ENCODE results near the gene MAGEB4.

- TF ChIP-seq ZNF384 (IDR thresholded peaks at IDR 0.05; ENCODE audit: borderline replicate concordance, low read depth, low read length) = no peak
- TF ChIP-seq CEBPB (IDR thresholded peaks at IDR 0.05; ENCODE audit: borderline replicate concordance in 1 of 2, low read depth in 2 of 2, low read length in 2 of 2) = no peak
- TF ChIP-seq USF2 (IDR thresholded peaks at IDR 0.05; ENCODE audit: borderline replicate concordance, low read depth, low read length) = no peak
- TF ChIP-seq CTCF (IDR thresholded peaks at IDR 0.05 in 2 of 3, conservative IDR thresholded peaks at IDR 0.05 in 1 of 3; ENCODE audit: control insufficient read depth in 2 of 3, extremely low read depth in 1 of 3, insufficient read depth in 1 of 3, low read depth in 3 of 3, low read length in 3 of 3) = no peak
- no peak for TF ChIP-seq MEF2A (IDR thresholded peaks at IDR 0.05; ENCODE audit: insufficient read depth, low read depth, low read length)
- no peak for TF ChIP-seq ATF2 (IDR thresholded peaks at IDR 0.05; ENCODE audit: low read length)
- TF ChIP-seq POLR2A (IDR thresholded peaks at IDR 0.05; ENCODE audit: low read depth, low read length) = no peak
- no peak for TF ChIP-seq ATF3 (IDR thresholded peaks at IDR 0.05; ENCODE audit: borderline replicate concordance, extremely low read depth, low read depth, low read length)
- TF ChIP-seq CBX5 (IDR thresholded peaks at IDR 0.05; ENCODE audit: low read depth) = no peak
- no peak for TF ChIP-seq TAF1 (IDR thresholded peaks at IDR 0.05; ENCODE audit: borderline replicate concordance, low read depth, low read length)
- TF ChIP-seq POLR2AphosphoS5 (IDR thresholded peaks at IDR 0.05; ENCODE audit: low read length) = no peak
- TF ChIP-seq FOS (IDR thresholded peaks at IDR 0.05; ENCODE audit: borderline replicate concordance, extremely low read depth, insufficient read length) = no peak
Measured at GRCh38 chrX:30217465-30217864, 24.3 kb upstream of the MAGEB4 start.

Data from GM12878 (cell line).